Sigmoid colon (tissue), 4 donors: ENCODE results near the gene SLC13A3.

Experiments
- EP300 ChIP-seq, 4 donors: sonication (generic); formaldehyde crosslinking; IDR thresholded peaks; one replicate each; pipeline ENCODE4 v1.6.1; 2017; ENCODE audit warnings: antibody characterized with exemption in 4 of 4
- POLR2A ChIP-seq, 2 donors: fragments of 450-650 bp; IDR thresholded peaks; one replicate each; pipeline ENCODE4 v1.6.1; 2016; ENCODE audit warnings: antibody characterized with exemption in 2 of 2, mild to moderate bottlenecking in 2 of 2, moderate library complexity in 2 of 2
- POLR2AphosphoS5 ChIP-seq, 4 donors: sonication (generic); formaldehyde crosslinking; IDR thresholded peaks; one replicate each; pipeline ENCODE4 v1.6.1; 2017; ENCODE audit warnings: antibody characterized with exemption in 4 of 4
- TF ChIP-seq, protein P1 (sequence below), 4 experiments: fragments of 450-650 bp in 3 of 4; fragments of 200-600 bp in 1 of 4; IDR thresholded peaks; one replicate each; pipeline ENCODE4 v1.5.1; 2016 to 2019; ENCODE audit warnings: antibody characterized with exemption in 4 of 4, mild to moderate bottlenecking in 3 of 4, moderate library complexity in 2 of 4

- no peak for TF ChIP-seq POLR2A (IDR thresholded peaks at IDR 0.05)
- TF ChIP-seq, protein P1, sequence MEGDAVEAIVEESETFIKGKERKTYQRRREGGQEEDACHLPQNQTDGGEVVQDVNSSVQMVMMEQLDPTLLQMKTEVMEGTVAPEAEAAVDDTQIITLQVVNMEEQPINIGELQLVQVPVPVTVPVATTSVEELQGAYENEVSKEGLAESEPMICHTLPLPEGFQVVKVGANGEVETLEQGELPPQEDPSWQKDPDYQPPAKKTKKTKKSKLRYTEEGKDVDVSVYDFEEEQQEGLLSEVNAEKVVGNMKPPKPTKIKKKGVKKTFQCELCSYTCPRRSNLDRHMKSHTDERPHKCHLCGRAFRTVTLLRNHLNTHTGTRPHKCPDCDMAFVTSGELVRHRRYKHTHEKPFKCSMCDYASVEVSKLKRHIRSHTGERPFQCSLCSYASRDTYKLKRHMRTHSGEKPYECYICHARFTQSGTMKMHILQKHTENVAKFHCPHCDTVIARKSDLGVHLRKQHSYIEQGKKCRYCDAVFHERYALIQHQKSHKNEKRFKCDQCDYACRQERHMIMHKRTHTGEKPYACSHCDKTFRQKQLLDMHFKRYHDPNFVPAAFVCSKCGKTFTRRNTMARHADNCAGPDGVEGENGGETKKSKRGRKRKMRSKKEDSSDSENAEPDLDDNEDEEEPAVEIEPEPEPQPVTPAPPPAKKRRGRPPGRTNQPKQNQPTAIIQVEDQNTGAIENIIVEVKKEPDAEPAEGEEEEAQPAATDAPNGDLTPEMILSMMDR (IDR thresholded peaks at IDR 0.05): no peak
- TF ChIP-seq POLR2AphosphoS5 (IDR thresholded peaks at IDR 0.05): no peak
- no peak for TF ChIP-seq EP300 (IDR thresholded peaks at IDR 0.05)
These were observed 7.1 kb downstream of the SLC13A3 start for GRCh38 chr20:46644160-46644559.
